DND-41 (cell line): ENCODE results near the gene SLC26A1.

Experiments used
- EZH2 ChIP-seq: IDR thresholded peaks from 3 replicates; pipeline ENCODE4 v1.6.1; 2012; ENCODE audit warnings: borderline replicate concordance, low read depth, mild to moderate bottlenecking, moderate library complexity, low read length, inconsistent platforms; ENCODE audit not compliant: severe bottlenecking
- TF ChIP-seq, protein P1 (sequence below): IDR thresholded peaks from 2 replicates; pipeline ENCODE4 v1.5.1; 2012; ENCODE audit warnings: borderline replicate concordance, low read length, moderate library complexity, mild to moderate bottlenecking; ENCODE audit not compliant: poor library complexity, severe bottlenecking; ENCODE audit errors: extremely low read depth

DNA sequence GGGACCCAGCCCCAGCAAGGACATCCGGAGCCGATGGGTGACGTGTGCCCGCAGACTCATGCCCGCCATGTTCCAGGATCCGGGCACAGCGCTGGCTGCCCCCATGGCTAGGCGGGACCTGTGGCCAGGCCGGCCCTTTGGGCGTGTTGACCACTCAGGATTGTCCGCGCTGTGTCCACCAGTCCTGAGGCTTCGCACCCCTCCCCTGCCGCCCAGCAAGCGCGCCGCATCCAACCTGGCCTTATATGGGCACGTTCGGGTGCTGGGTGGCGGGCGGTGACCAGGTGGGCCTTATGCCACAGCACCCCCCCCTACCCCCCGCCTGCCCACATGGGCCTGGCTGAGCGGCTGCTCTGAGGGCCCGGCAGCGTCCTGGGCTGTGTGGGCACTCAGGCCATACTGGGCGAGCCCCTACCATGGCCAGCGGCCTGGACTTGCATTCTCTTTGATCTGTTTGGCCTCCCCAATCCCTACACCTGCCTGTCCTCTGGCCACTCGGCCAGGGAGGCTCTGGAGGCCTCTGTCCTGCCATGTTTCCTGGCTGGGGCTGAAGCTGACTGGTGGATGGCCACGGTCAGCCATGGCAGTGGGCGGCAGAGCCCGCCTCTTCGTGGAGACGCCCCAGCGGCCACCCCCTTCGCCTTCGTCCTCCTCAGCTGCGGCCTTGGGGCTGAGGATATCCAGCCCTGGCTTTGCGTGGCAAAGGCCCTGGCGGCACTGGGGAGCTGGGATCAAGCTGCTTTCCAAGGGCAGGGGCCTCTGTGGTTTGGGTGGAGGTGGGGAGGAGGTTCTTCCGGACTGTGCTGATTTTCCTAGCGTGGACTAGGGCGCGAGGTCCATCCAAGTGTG is 20.2 kb upstream of the SLC26A1 start:
- TF ChIP-seq, protein P1, sequence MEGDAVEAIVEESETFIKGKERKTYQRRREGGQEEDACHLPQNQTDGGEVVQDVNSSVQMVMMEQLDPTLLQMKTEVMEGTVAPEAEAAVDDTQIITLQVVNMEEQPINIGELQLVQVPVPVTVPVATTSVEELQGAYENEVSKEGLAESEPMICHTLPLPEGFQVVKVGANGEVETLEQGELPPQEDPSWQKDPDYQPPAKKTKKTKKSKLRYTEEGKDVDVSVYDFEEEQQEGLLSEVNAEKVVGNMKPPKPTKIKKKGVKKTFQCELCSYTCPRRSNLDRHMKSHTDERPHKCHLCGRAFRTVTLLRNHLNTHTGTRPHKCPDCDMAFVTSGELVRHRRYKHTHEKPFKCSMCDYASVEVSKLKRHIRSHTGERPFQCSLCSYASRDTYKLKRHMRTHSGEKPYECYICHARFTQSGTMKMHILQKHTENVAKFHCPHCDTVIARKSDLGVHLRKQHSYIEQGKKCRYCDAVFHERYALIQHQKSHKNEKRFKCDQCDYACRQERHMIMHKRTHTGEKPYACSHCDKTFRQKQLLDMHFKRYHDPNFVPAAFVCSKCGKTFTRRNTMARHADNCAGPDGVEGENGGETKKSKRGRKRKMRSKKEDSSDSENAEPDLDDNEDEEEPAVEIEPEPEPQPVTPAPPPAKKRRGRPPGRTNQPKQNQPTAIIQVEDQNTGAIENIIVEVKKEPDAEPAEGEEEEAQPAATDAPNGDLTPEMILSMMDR, result no peak
- no peak for TF ChIP-seq EZH2
